Measurements from ENCODE around the gene DDX51. TPM values are rescaled to one million over a fixed set of nuclear protein-coding genes. Genes with fewer than 3 reads are reported as not detected.

DDX51 gene
- total RNA-seq, 1 donor from 2014 or later, result 4.3 TPM

DNA sequence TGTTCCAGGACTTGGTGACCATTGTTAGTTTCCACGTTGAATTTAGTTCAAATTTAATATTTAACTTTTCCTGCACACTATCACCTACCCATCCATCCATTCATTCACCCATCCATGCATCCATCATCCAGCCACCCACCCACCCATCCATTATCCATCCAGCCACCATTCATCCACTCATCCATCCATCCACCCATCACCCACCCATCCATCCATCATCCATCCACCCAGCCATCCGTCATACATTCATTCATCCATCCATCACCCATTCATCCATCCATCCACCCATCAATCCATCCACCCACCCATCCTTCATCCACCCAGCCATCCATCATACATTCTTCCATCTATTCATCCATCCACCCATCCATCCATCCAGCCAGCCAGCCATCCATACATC, 22.0 kb upstream of the DDX51 start:
- no peak for DNase-seq (ENCODE audit: low spot score in 2 of 2)
- H3K27ac ChIP-seq, result no peak overlapping the region
- H3K4me3 ChIP-seq, result no peak overlapping the region
- H3K27me3 ChIP-seq, result no peaks in the 10 kb centered on the region
- H3K4me1 ChIP-seq, result peaks cover 4 to 6% of the 10 kb centered on the region in 2 donors
- TF ChIP-seq, protein P1, sequence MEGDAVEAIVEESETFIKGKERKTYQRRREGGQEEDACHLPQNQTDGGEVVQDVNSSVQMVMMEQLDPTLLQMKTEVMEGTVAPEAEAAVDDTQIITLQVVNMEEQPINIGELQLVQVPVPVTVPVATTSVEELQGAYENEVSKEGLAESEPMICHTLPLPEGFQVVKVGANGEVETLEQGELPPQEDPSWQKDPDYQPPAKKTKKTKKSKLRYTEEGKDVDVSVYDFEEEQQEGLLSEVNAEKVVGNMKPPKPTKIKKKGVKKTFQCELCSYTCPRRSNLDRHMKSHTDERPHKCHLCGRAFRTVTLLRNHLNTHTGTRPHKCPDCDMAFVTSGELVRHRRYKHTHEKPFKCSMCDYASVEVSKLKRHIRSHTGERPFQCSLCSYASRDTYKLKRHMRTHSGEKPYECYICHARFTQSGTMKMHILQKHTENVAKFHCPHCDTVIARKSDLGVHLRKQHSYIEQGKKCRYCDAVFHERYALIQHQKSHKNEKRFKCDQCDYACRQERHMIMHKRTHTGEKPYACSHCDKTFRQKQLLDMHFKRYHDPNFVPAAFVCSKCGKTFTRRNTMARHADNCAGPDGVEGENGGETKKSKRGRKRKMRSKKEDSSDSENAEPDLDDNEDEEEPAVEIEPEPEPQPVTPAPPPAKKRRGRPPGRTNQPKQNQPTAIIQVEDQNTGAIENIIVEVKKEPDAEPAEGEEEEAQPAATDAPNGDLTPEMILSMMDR (IDR thresholded peaks at IDR 0.05), result no peak
- no peaks in the 10 kb centered on the region for H3K36me3 ChIP-seq
- intact Hi-C loops (cut with DNase I), result no loop called here
- H3K9me3 ChIP-seq, result no peaks in the 10 kb centered on the region

DNA sequence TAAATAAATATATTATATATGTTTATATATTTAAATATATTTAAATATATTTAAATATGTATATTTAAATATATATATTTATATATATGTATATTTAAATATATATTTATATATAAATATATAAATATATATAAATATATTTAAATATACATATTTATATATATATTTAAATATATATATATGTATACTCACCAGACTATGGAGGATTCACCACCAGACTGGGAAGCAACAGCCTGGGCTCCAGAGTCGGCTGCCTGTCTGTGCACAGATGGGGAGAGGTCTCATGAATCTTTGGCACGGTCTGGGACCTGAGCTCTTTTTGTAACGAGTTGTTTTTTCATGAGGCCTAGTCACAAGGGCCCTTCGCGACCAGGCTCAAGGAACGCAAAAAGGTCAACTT, 21.5 kb upstream of the DDX51 start:
- Histone ChIP-seq H3K36me3 (no peaks in the 10 kb centered on the region), H3K27ac (no peak overlapping the region), H3K27me3 (no peaks in the 10 kb centered on the region), H3K4me3 (no peak overlapping the region), H3K4me1 (peaks cover 4 to 6% of the 10 kb centered on the region in 2 donors), H3K9me3 (no peaks in the 10 kb centered on the region)
- intact Hi-C loops (cut with DNase I), result no loop called here
- TF ChIP-seq, protein P1 (IDR thresholded peaks at IDR 0.05), result no peak
- no peak for DNase-seq (ENCODE audit: low spot score in 2 of 2)

DNA sequence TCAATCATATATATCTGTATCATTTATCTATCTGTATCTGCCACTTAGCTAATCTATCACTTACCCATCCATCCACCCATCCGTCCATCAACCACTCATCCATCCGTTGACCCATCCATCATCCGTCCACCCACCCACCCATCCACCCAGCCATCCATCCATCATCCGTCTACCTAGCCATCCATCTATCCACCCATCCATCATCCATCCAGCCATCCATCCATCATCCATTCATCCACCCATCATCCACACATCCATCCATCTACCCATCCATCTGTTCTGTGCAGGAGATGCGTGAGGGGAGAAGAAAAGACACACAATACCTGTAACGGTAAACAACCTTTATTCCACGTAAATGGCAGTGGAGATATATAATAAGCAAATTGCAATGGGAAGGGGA, 20.3 kb upstream of the DDX51 start:
- DNase-seq (ENCODE audit: low spot score in 2 of 2), result no peak
- Histone ChIP-seq H3K36me3 (no peaks in the 10 kb centered on the region), H3K4me1 (peaks cover 4 to 6% of the 10 kb centered on the region in 2 donors), H3K9me3 (no peaks in the 10 kb centered on the region), H3K4me3 (no peak overlapping the region), H3K27me3 (no peaks in the 10 kb centered on the region), H3K27ac (no peak overlapping the region)
- TF ChIP-seq, protein P1 (IDR thresholded peaks at IDR 0.05), result no peak
- intact Hi-C loops (cut with DNase I), result no loop called here

DNA sequence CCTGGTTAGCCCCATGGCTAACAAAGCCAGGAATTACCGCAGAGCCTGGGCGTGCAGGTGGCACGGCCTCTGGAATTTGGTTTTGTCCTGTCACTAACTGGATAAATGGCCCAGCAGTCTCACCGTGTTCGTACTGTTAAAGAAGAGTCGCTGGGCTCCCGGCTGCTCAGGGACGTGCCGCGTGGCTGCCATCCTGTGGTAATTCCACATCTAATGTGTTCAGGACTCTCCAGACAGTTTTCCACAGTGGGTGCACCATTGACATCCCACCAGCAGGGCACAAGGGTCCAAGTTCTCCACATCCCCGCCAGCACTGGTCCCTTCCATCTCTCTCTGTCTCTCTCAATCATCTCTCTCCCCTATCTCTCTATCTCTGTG, 19.8 kb upstream of the DDX51 start:
- Histone ChIP-seq H3K27me3 (no peaks in the 10 kb centered on the region), H3K27ac (no peak overlapping the region), H3K36me3 (no peaks in the 10 kb centered on the region), H3K4me3 (no peak overlapping the region), H3K4me1 (peaks cover 4 to 6% of the 10 kb centered on the region in 2 donors), H3K9me3 (no peaks in the 10 kb centered on the region)
- intact Hi-C loops (cut with DNase I), result no loop called here
- no peak for DNase-seq (ENCODE audit: low spot score in 2 of 2)
- TF ChIP-seq, protein P1 (IDR thresholded peaks at IDR 0.05), result no peak

DNA sequence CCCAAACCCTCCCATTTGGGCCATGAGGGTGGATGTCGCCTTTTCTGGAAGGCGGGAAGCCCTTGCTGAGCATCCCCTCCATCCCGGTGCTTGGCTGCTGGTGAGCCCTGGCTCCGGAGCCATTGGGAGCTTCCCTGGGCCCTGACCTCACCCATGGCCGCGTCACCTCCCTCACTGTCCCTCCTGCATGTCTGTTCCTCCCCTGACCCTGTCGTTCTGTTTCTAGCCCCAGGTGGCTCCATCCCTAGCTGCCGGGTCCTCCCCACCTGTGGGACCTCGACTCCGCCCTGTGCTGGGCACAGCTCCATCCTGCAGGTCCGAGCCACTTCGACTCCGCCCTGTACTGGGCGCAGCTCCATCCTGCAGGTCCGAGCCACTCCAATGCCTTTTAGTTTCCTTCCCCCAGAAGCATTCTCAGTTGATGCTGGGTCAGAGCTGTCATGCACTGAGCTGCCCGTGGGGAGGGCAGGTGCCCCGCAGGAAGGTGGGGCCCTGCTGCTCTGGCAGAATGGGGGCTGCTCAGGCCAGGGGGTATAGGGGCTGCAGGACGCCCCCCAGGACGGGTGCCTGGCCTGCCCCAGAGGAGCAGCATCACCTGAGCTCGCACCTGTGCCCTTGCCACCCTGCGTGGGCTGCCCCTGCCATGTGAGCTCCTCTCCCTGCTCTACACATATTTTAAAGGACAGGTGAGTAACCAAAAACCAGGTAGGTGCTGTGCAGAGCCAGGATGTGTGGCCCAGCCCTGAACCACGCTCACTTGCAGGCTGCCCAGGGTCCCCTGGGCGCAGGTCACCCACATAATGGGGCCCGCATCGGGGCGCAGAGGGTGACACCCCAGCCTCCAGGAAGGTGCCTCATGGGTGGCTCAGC, 19.2 kb upstream of the DDX51 start:
- no peak for DNase-seq (ENCODE audit: low spot score in 2 of 2)
- intact Hi-C loops (cut with DNase I), result no loop called here
- no peak overlapping the region for H3K27ac ChIP-seq
- H3K27me3 ChIP-seq, result no peaks in the 10 kb centered on the region
- H3K4me3 ChIP-seq, result peak overlapping the region in 1 of 2 donors; percentile 46
- H3K36me3 ChIP-seq, result peaks cover 0 to 2% of the 10 kb centered on the region in 2 donors
- TF ChIP-seq, protein P1 (IDR thresholded peaks at IDR 0.05), result no peak
- H3K9me3 ChIP-seq, result no peaks in the 10 kb centered on the region
- H3K4me1 ChIP-seq, result peaks cover 4 to 6% of the 10 kb centered on the region in 2 donors

Data from ascending aorta (tissue), 2 donors.